Measurements from ENCODE around the gene POU2AF3. TPM values are rescaled to one million over a fixed set of nuclear protein-coding genes. Genes with fewer than 3 reads are reported as not detected.

Gene POU2AF3
- total RNA-seq, 1 experiment from 2014 or later = 3.0 TPM

GRCh38 chr11:111253630-111254029 is 44.7 kb upstream of the POU2AF3 start:
- Histone ChIP-seq H3K36me3 (ENCODE audit: low read depth) (no peaks in the 10 kb centered on the region), H4K20me1 (ENCODE audit: insufficient read depth) (no peaks in the 10 kb centered on the region), H2AFZ (no peak overlapping the region), H3F3A (ENCODE audit: insufficient read depth, low read depth) (no peaks in the 10 kb centered on the region), H3K4me3 (no peak overlapping the region), H3K4me2 (no peak overlapping the region), H3K9me3 (ENCODE audit: insufficient read depth, low read depth) (no peaks in the 10 kb centered on the region), H3K79me2 (ENCODE audit: low read depth) (no peaks in the 10 kb centered on the region), H3K27ac (no peak overlapping the region), H3K9me2 (ENCODE audit: insufficient read depth) (peaks cover 3% of the 10 kb centered on the region), H3K27me3 (ENCODE audit: insufficient read depth, low read depth) (no peaks in the 10 kb centered on the region; the same call in 1 of the 2 replicates), H3K4me1 (replicated peaks; ENCODE audit: insufficient read depth) (no peaks in the 10 kb centered on the region)
- TF ChIP-seq CTCF (conservative IDR thresholded peaks at IDR 0.05) (no peak), EZH2 (IDR thresholded peaks at IDR 0.05; ENCODE audit: low read depth) (no peak)
- ChIA-PET CTCF (no interaction called here), POLR2A (ENCODE audit: unreplicated experiment) (no interaction called here)
- no TSS peak for BruUV-seq (replicated peaks)
- intact Hi-C loops (cut with micrococcal nuclease; ENCODE audit: unreplicated experiment) = no loop called here
- no peak for DNase-seq

GRCh38 chr11:111258046-111258445 is 40.3 kb upstream of the POU2AF3 start:
- TF ChIP-seq EZH2 (IDR thresholded peaks at IDR 0.05; ENCODE audit: low read depth) (no peak), CTCF (conservative IDR thresholded peaks at IDR 0.05) (no peak)
- Histone ChIP-seq H3K36me3 (ENCODE audit: low read depth) (no peaks in the 10 kb centered on the region), H3K9me2 (ENCODE audit: insufficient read depth) (peaks cover 3% of the 10 kb centered on the region), H3K4me3 (no peak overlapping the region), H4K20me1 (ENCODE audit: insufficient read depth) (no peaks in the 10 kb centered on the region), H3K79me2 (ENCODE audit: low read depth) (no peaks in the 10 kb centered on the region), H3K4me2 (no peak overlapping the region), H3K4me1 (replicated peaks; ENCODE audit: insufficient read depth) (no peaks in the 10 kb centered on the region), H3K27me3 (ENCODE audit: insufficient read depth, low read depth) (no peaks in the 10 kb centered on the region), H3K27ac (no peak overlapping the region), H2AFZ (no peak overlapping the region), H3F3A (ENCODE audit: insufficient read depth, low read depth) (no peaks in the 10 kb centered on the region), H3K9me3 (ENCODE audit: insufficient read depth, low read depth) (no peaks in the 10 kb centered on the region)
- intact Hi-C loops (cut with micrococcal nuclease; ENCODE audit: unreplicated experiment) = no loop called here
- POLR2A ChIA-PET (ENCODE audit: unreplicated experiment) = no interaction called here
- DNase-seq = no peak
- CTCF ChIA-PET = no interaction called here
- BruUV-seq (replicated peaks) = no TSS peak

GRCh38 chr11:111259896-111260295 is 38.5 kb upstream of the POU2AF3 start:
- CTCF ChIA-PET = no interaction called here

More at GRCh38 chr11:111259896-111260295, 38.5 kb upstream of the POU2AF3 start:
- no peaks in the 10 kb centered on the region for H4K20me1 ChIP-seq (ENCODE audit: insufficient read depth)
- H3K4me1 ChIP-seq (replicated peaks; ENCODE audit: insufficient read depth) = no peaks in the 10 kb centered on the region
- no peak for TF ChIP-seq EZH2 (IDR thresholded peaks at IDR 0.05; ENCODE audit: low read depth)
- no peak for TF ChIP-seq CTCF (conservative IDR thresholded peaks at IDR 0.05)
- peaks cover 3% of the 10 kb centered on the region for H3K9me2 ChIP-seq (ENCODE audit: insufficient read depth)
- no peak overlapping the region for H3K4me3 ChIP-seq
- no peaks in the 10 kb centered on the region for H3K9me3 ChIP-seq (ENCODE audit: insufficient read depth, low read depth)
- no peaks in the 10 kb centered on the region for H3K36me3 ChIP-seq (ENCODE audit: low read depth)
- BruUV-seq (replicated peaks) = no TSS peak
- H3K4me2 ChIP-seq = no peak overlapping the region
- POLR2A ChIA-PET (ENCODE audit: unreplicated experiment) = no interaction called here
- no peak overlapping the region for H3K27ac ChIP-seq
- H2AFZ ChIP-seq = no peak overlapping the region
- no peak for DNase-seq
- H3K79me2 ChIP-seq (ENCODE audit: low read depth) = no peaks in the 10 kb centered on the region
- H3F3A ChIP-seq (ENCODE audit: insufficient read depth, low read depth) = no peaks in the 10 kb centered on the region
- intact Hi-C loops (cut with micrococcal nuclease; ENCODE audit: unreplicated experiment) = no loop called here
- no peaks in the 10 kb centered on the region for H3K27me3 ChIP-seq (ENCODE audit: insufficient read depth, low read depth)
